GM23338 (cell line): ENCODE results near the gene CDC14A. TPM values are rescaled to one million over a fixed set of nuclear protein-coding genes. Genes with fewer than 3 reads are reported as not detected.

ENCODE experiments used
- ATAC-seq: fragments of 200-7000 bp; cut with Tn5 transposase; 3 replicates; pipeline ENCODE4 v1.9.1; 2020
- DNase-seq: peaks from one replicate; pipeline ENCODE4 v3.0.0-alpha.2; 2015; ENCODE audit warnings: low spot score
- H2AFZ ChIP-seq: fragments of 200-600 bp; sonication (generic); 2 replicates; pipeline ENCODE4 v1.8.0; 2016; ENCODE audit warnings: antibody characterized with exemption, mild to moderate bottlenecking, moderate library complexity
- H3F3A ChIP-seq: fragments of 200-600 bp; sonication (generic); replicated peaks from 2 replicates; pipeline ENCODE4 v1.8.0; 2017; ENCODE audit warnings: antibody characterized with exemption, mixed run types, low read depth
- H3K27ac ChIP-seq: fragments of 200-600 bp; sonication (generic); 2 replicates; pipeline ENCODE4 v1.6.1; 2016; ENCODE audit warnings: low read depth
- H3K27me3 ChIP-seq: fragments of 200-600 bp; sonication (generic); 2 replicates; pipeline ENCODE4 v1.8.0; 2016; ENCODE audit warnings: mild to moderate bottlenecking, mixed run types, moderate library complexity; ENCODE audit not compliant: insufficient read depth
- H3K36me3 ChIP-seq: fragments of 200-600 bp; sonication (generic); 2 replicates; pipeline ENCODE4 v1.8.0; 2016; ENCODE audit warnings: mild to moderate bottlenecking; ENCODE audit not compliant: insufficient read depth
- H3K4me1 ChIP-seq: fragments of 200-600 bp; sonication (generic); 2 replicates; pipeline ENCODE4 v1.8.0; 2016; ENCODE audit warnings: mild to moderate bottlenecking, moderate library complexity; ENCODE audit not compliant: insufficient read depth
- H3K4me2 ChIP-seq: fragments of 200-600 bp; sonication (generic); 2 replicates; pipeline ENCODE4 v1.7.1; 2017; ENCODE audit warnings: mixed run types
- H3K4me3 ChIP-seq: fragments of 200-600 bp; sonication (generic); 2 replicates; pipeline ENCODE4 v1.6.1; 2016; ENCODE audit warnings: mixed run types
- H3K79me2 ChIP-seq: fragments of 200-600 bp; sonication (generic); replicated peaks from 2 replicates; pipeline ENCODE4 v1.8.0; 2017; ENCODE audit warnings: mild to moderate bottlenecking; ENCODE audit not compliant: insufficient read depth
- H3K9me2 ChIP-seq: fragments of 200-600 bp; sonication (generic); 2 replicates; pipeline ENCODE4 v1.8.0; 2017; ENCODE audit not compliant: insufficient read depth
- H4K20me1 ChIP-seq: fragments of 200-600 bp; sonication (generic); replicated peaks from 2 replicates; pipeline ENCODE4 v1.8.0; 2017; ENCODE audit warnings: mild to moderate bottlenecking; ENCODE audit not compliant: insufficient read depth
- H3K27ac Mint-ChIP-seq: 2 replicates; pipeline ENCODE4 v1.8.0; 2020; ENCODE audit warnings: inconsistent platforms, mild to moderate bottlenecking, moderate library complexity, mixed read lengths
- H3K27me3 Mint-ChIP-seq: 3 replicates; pipeline ENCODE4 v1.8.0; 2022; ENCODE audit warnings: low read depth, mild to moderate bottlenecking, moderate library complexity, mixed read lengths, inconsistent platforms; ENCODE audit not compliant: insufficient read depth, poor library complexity
- H3K36me3 Mint-ChIP-seq: 3 replicates; pipeline ENCODE4 v1.8.0; 2021; ENCODE audit warnings: low read depth, mild to moderate bottlenecking, inconsistent platforms, moderate library complexity, mixed read lengths
- H3K4me1 Mint-ChIP-seq: 3 replicates; pipeline ENCODE4 v1.8.0; 2020; ENCODE audit warnings: mild to moderate bottlenecking, inconsistent platforms, mixed read lengths
- H3K4me3 Mint-ChIP-seq: 3 replicates; pipeline ENCODE4 v1.8.0; 2021; ENCODE audit warnings: moderate library complexity, mild to moderate bottlenecking, inconsistent platforms, mixed read lengths
- H3K9me3 Mint-ChIP-seq: 3 replicates; pipeline ENCODE4 v1.8.0; 2020; ENCODE audit warnings: moderate library complexity, mild to moderate bottlenecking, inconsistent platforms, mixed read lengths
- CREB1 ChIP-seq: fragments of 250-450 bp; sonication (Bioruptor Pico); IDR thresholded peaks from 2 replicates; pipeline ENCODE4 v1.5.0; 2020; ENCODE audit warnings: low read depth, mild to moderate bottlenecking, moderate library complexity
- CTCF ChIP-seq, 2 experiments: fragments of 200-600 bp in 1 of 2; sonication (generic) in 1 of 2; conservative IDR thresholded peaks; 2 replicates each; pipeline versions ENCODE4 v1.5.1 to v1.6.1; 2016 to 2017; ENCODE audit warnings: antibody characterized with exemption in 2 of 2, low read depth in 2 of 2, mild to moderate bottlenecking in 2 of 2, moderate library complexity in 1 of 2
- ETS1 ChIP-seq: IDR thresholded peaks from 2 replicates; pipeline ENCODE4 v1.6.1; 2016; ENCODE audit warnings: antibody characterized with exemption
- EZH2 ChIP-seq: fragments of 200-600 bp; sonication (generic); IDR thresholded peaks from one replicate; pipeline ENCODE4 v1.8.0; 2017; ENCODE audit warnings: antibody characterized with exemption, mild to moderate bottlenecking, low read depth; ENCODE audit not compliant: unreplicated experiment
- EZH2phosphoT487 ChIP-seq: fragments of 200-600 bp; sonication (generic); IDR thresholded peaks from one replicate; pipeline ENCODE4 v1.8.1; 2018; ENCODE audit warnings: antibody characterized with exemption; ENCODE audit not compliant: unreplicated experiment
- JUNB ChIP-seq: IDR thresholded peaks from one replicate; pipeline ENCODE4 v1.6.1; 2016; ENCODE audit warnings: antibody characterized with exemption; ENCODE audit not compliant: unreplicated experiment
- NANOG ChIP-seq: IDR thresholded peaks from 2 replicates; pipeline ENCODE4 v1.6.1; 2016; ENCODE audit warnings: antibody characterized with exemption, borderline replicate concordance
- POLR2AphosphoS5 ChIP-seq: IDR thresholded peaks from 2 replicates; pipeline ENCODE4 v1.6.1; 2016; ENCODE audit warnings: antibody characterized with exemption, low read depth
- REST ChIP-seq: IDR thresholded peaks from one replicate; pipeline ENCODE4 v1.6.1; 2018; ENCODE audit warnings: antibody characterized with exemption; ENCODE audit not compliant: unreplicated experiment
- STAT1 ChIP-seq: IDR thresholded peaks from one replicate; pipeline ENCODE4 v1.6.1; 2016; ENCODE audit warnings: antibody characterized with exemption; ENCODE audit not compliant: unreplicated experiment
- ZNF114 ChIP-seq: fragments of 250-450 bp; sonication (Bioruptor Pico); IDR thresholded peaks from 2 replicates; pipeline ENCODE4 v1.5.0; 2020; ENCODE audit warnings: mild to moderate bottlenecking, moderate library complexity
- ZNF331 ChIP-seq: fragments of 250-450 bp; sonication (Bioruptor Pico); IDR thresholded peaks from 2 replicates; pipeline ENCODE4 v1.5.0; 2020; ENCODE audit warnings: low read depth, mild to moderate bottlenecking, moderate library complexity
- ZNF462 ChIP-seq: fragments of 250-450 bp; sonication (Bioruptor Pico); IDR thresholded peaks from 2 replicates; pipeline ENCODE4 v1.5.0; 2020; ENCODE audit warnings: mild to moderate bottlenecking, moderate library complexity
- polyA plus RNA-seq: library from polyadenylated mRNA; unstranded; fragments of >200 nt; fragmentation: Nextera tagmentation; extraction: Ambion mirVana; gene quantifications from 2 replicates; pipeline ENCODE4 v1.2.1, GENCODE V29; 2016
- total RNA-seq: library from RNA; depleted of rRNA; stranded (reverse); fragments of >200 nt; shearing (Covaris generic); gene quantifications from 2 replicates; pipeline ENCODE4 v1.2.3, GENCODE V29; 2014

CDC14A gene
- total and polyA plus RNA-seq, 2 experiments from 2014 or later = 11.1 to 20.8 TPM

GRCh38 chr1:100445565-100445964 lies 93.3 kb downstream of the CDC14A start (continued):
- no peak for TF ChIP-seq JUNB
- no peak for TF ChIP-seq EZH2phosphoT487
- TF ChIP-seq EZH2 = no peak
- no peak for TF ChIP-seq CREB1 (CRISPR knock-in tag)

- Histone ChIP-seq H3K27me3 (no peaks in the 10 kb centered on the region), H3K27ac (no peak overlapping the region), H3K4me2 (no peak overlapping the region), H3K36me3 (no peaks in the 10 kb centered on the region), H4K20me1 (no peaks in the 10 kb centered on the region), H3K79me2 (no peaks in the 10 kb centered on the region), H3K9me2 (no peaks in the 10 kb centered on the region), H2AFZ (no peak overlapping the region), H3F3A (no peaks in the 10 kb centered on the region), H3K4me1 (no peaks in the 10 kb centered on the region), H3K4me3 (no peak overlapping the region)
- ATAC-seq = no peak
- TF ChIP-seq STAT1 = no peak
- no peak for TF ChIP-seq REST
- no peak for TF ChIP-seq JUNB
- no peak for TF ChIP-seq ETS1
- no peak for TF ChIP-seq ZNF462 (CRISPR knock-in tag)
- no peak for TF ChIP-seq EZH2phosphoT487
- TF ChIP-seq POLR2AphosphoS5 = no peak
- no peak for TF ChIP-seq CTCF (conservative IDR thresholded peaks at IDR 0.05; ENCODE audit: low read depth in 2 of 2)
- TF ChIP-seq CREB1 (CRISPR knock-in tag) = no peak
- TF ChIP-seq NANOG = no peak
- TF ChIP-seq ZNF114 (CRISPR knock-in tag) = no peak
- no peak for TF ChIP-seq EZH2
- no peak for TF ChIP-seq ZNF331 (CRISPR knock-in tag)
- Mint-ChIP-seq H3K9me3 (no peaks in the 10 kb centered on the region), H3K4me1 (no peaks in the 10 kb centered on the region), H3K36me3 (no peaks in the 10 kb centered on the region; the same call in 2 of the 3 replicates), H3K4me3 (no peak overlapping the region), H3K27me3 (no peaks in the 10 kb centered on the region), H3K27ac (no peak overlapping the region)
- DNase-seq = no peak
Observed at GRCh38 chr1:100448366-100448765, 96.1 kb downstream of the CDC14A start.
